Measurements from ENCODE around the gene RAD9A.
"Not testable (repeated sequence)": the region's sequence is repeated elsewhere in the genome, so short reads cannot be mapped to it uniquely, and the experiment has no call there.

Gene RAD9A

GRCh38 chr11:67396587-67397389 is 5.0 kb downstream of the RAD9A start:
- DNase-seq (ENCODE audit: low read depth, low spot score): no peak

- DNase-seq (ENCODE audit: low read depth, low spot score): no peak
Measured at GRCh38 chr11:67397536-67397935, 5.8 kb downstream of the RAD9A start.

GRCh38 chr11:67397986-67398660 is 6.3 kb downstream of the RAD9A start:
- no peak for DNase-seq (ENCODE audit: low read depth, low spot score)

- no peak for DNase-seq (ENCODE audit: low read depth, low spot score)
Measured at GRCh38 chr11:67398661-67399563, 7.1 kb downstream of the RAD9A start.

- DNase-seq (ENCODE audit: low read depth, low spot score): no peak
Measured at GRCh38 chr11:67400251-67400941, 8.6 kb downstream of the RAD9A start.

GRCh38 chr11:67400942-67401494 is 9.2 kb downstream of the RAD9A start:
- DNase-seq (ENCODE audit: low read depth, low spot score): no peak

GRCh38 chr11:67401495-67402191 is 9.9 kb downstream of the RAD9A start, which contains the start of gene PPP1CA:
Gene PPP1CA (minus strand): TSS chr11:67401858. CDS start chr11:67401782, 76 bp downstream.
- peak; percentile 79 for DNase-seq (ENCODE audit: low read depth, low spot score)

GRCh38 chr11:67402192-67402839 is 10.5 kb downstream of the RAD9A start:
- DNase-seq (ENCODE audit: low read depth, low spot score): not testable (repeated sequence)

GRCh38 chr11:67403085-67403484 is 11.3 kb downstream of the RAD9A start:
- not testable (repeated sequence) for DNase-seq (ENCODE audit: low read depth, low spot score)

GRCh38 chr11:67404515-67405195 is 12.9 kb downstream of the RAD9A start:
- DNase-seq (ENCODE audit: low read depth, low spot score): no peak

GRCh38 chr11:67405196-67405567 is 13.4 kb downstream of the RAD9A start:
- DNase-seq (ENCODE audit: low read depth, low spot score): no peak

GRCh38 chr11:67405688-67406339 is 14.0 kb downstream of the RAD9A start:
- no peak for DNase-seq (ENCODE audit: low read depth, low spot score)

- DNase-seq (ENCODE audit: low read depth, low spot score): no peak
Measured at GRCh38 chr11:67406420-67406968, 14.7 kb downstream of the RAD9A start.

GRCh38 chr11:67406969-67407687 is 15.3 kb downstream of the RAD9A start:
- no peak for DNase-seq (ENCODE audit: low read depth, low spot score)

- no peak for DNase-seq (ENCODE audit: low read depth, low spot score)
Measured at GRCh38 chr11:67407688-67408163, 15.9 kb downstream of the RAD9A start.

GRCh38 chr11:67408437-67409200 is 16.8 kb downstream of the RAD9A start:
- no peak for DNase-seq (ENCODE audit: low read depth, low spot score)

GRCh38 chr11:67409261-67409666 is 17.5 kb downstream of the RAD9A start:
- DNase-seq (ENCODE audit: low read depth, low spot score): no peak

Data from activated naive CD8-positive, alpha-beta T cell treated with anti-CD3 and anti-CD28 coated beads, Interleukin-2, amount 50 U/mL, for 16 hours (primary cell).